IPS-20b (cell line): ENCODE measurements around the gene EIF5AL1.

Experiments
- H3K27ac ChIP-seq: one replicate; pipeline ENCODE4 v1.5.1; 2013; ENCODE audit warnings: low read length
- H3K27me3 ChIP-seq: 2 replicates; pipeline ENCODE4 v1.6.1; 2013; ENCODE audit warnings: mild to moderate bottlenecking, low read length, inconsistent platforms; ENCODE audit not compliant: insufficient read depth
- H3K36me3 ChIP-seq: 2 replicates; pipeline ENCODE4 v1.6.1; 2013; ENCODE audit warnings: low read depth, mild to moderate bottlenecking, inconsistent platforms, low read length, moderate library complexity; ENCODE audit not compliant: insufficient read depth
- H3K4me1 ChIP-seq: 2 replicates; pipeline ENCODE4 v1.6.1; 2013; ENCODE audit warnings: mild to moderate bottlenecking, control low read depth, inconsistent platforms, low read length, moderate library complexity; ENCODE audit not compliant: insufficient read depth
- H3K4me3 ChIP-seq: 2 replicates; pipeline ENCODE4 v1.5.1; 2013; ENCODE audit warnings: mild to moderate bottlenecking, low read length, inconsistent platforms
- H3K9ac ChIP-seq: 2 replicates; pipeline ENCODE4 v1.6.1; 2013; ENCODE audit warnings: low read depth, mild to moderate bottlenecking, inconsistent platforms, low read length, moderate library complexity
- H3K9me3 ChIP-seq: 2 replicates; pipeline ENCODE4 v1.6.1; 2013; ENCODE audit warnings: mild to moderate bottlenecking, low read depth, low read length, inconsistent platforms; ENCODE audit not compliant: insufficient read depth

Gene EIF5AL1

GRCh38 chr10:79488870-79489269 is 23.5 kb upstream of the EIF5AL1 start:
- Histone ChIP-seq H3K27me3 (peaks cover 8% of the 10 kb centered on the region; the same call in 1 of the 2 replicates), H3K9me3 (no peaks in the 10 kb centered on the region), H3K9ac (no peak overlapping the region), H3K27ac (no peak overlapping the region), H3K36me3 (no peaks in the 10 kb centered on the region), H3K4me3 (no peak overlapping the region), H3K4me1 (peaks cover 4% of the 10 kb centered on the region; the same call in 1 of the 2 replicates)

DNA sequence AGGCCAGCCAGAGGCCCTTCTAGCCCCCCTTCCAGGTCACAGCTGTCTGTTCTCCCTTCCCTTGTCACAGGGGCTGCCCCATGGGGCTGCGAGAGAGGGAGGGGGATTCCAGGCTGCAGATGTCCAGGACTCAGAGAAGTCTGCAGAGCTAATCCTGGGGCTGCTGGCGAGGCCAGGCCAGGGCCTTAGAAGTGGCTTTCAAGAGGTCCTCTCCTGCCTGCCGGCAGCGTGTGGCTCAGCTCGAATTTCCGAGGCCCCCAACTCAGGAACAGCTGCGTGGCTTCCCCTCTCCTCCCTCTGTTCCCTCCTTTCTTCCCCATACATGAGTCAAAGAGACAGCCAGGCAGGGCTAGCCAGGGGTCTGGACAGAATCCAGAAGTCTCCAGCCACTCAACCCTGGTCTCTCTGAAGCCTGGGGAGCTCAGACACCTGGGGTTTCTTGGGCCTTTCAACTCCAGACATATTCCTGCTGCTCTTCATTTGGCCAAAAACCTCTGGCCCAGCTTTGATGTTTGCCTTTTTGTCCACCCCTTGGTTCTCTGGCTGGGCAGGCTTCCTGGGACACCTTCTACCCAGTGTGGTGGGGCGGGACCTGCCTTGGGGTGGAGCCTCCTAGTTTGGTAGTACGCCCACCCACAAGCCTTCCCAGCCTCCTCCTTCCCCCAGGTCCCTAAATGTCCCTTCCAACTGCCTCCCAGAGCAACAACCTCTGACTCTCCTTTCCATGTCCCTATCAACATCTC is 21.8 kb upstream of the EIF5AL1 start:
- Histone ChIP-seq H3K27ac (no peak overlapping the region), H3K9ac (no peak overlapping the region), H3K9me3 (no peaks in the 10 kb centered on the region), H3K4me3 (no peak overlapping the region), H3K36me3 (no peaks in the 10 kb centered on the region), H3K4me1 (peaks cover 4% of the 10 kb centered on the region; the same call in 1 of the 2 replicates), H3K27me3 (peaks cover 8% of the 10 kb centered on the region; the same call in 1 of the 2 replicates)

DNA sequence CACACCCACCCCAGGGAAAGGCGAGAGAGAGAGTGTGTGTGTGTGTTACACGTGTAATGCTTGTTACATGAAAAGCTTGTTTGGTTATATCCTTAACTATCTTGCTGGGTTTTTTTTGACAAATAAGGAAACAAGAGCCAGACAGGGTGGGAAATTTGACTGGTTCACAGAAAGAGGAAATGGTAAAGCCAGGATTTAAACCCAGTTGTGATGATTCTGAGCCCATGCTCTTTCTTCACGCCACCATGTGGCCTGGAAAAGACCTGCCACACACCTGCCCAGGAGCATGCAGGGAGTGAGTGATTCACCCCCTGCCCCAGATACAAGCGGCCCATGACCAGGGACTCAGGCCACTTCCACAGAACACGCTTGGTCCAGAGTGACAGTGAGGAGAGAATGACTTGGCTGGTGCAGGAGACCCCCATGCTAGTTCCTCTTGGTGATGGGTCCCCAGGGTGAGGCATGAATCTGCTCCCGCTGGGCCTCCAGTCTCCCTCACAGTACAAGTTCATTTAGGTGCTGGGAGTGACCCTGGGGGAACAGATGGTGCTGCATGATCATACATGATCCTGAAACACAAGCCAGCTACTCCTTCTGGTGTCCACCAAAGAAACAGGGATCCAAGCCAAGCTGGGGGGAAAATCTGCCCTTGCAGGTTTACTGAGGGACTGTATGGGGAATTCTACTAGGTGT is 21.0 kb upstream of the EIF5AL1 start:
- Histone ChIP-seq H3K4me3 (no peak overlapping the region), H3K27ac (no peak overlapping the region), H3K27me3 (peaks cover 8% of the 10 kb centered on the region; the same call in 1 of the 2 replicates), H3K9me3 (no peaks in the 10 kb centered on the region), H3K4me1 (peaks cover 4% of the 10 kb centered on the region; the same call in 1 of the 2 replicates), H3K9ac (no peak overlapping the region), H3K36me3 (no peaks in the 10 kb centered on the region)

- Histone ChIP-seq H3K9ac (no peak overlapping the region), H3K27ac (no peak overlapping the region), H3K4me1 (peaks cover 4% of the 10 kb centered on the region; the same call in 1 of the 2 replicates), H3K36me3 (no peaks in the 10 kb centered on the region), H3K27me3 (no peaks in the 10 kb centered on the region; the same call in 1 of the 2 replicates), H3K4me3 (no peak overlapping the region), H3K9me3 (no peaks in the 10 kb centered on the region)
Observed at GRCh38 chr10:79492256-79492655, 20.1 kb upstream of the EIF5AL1 start.

DNA sequence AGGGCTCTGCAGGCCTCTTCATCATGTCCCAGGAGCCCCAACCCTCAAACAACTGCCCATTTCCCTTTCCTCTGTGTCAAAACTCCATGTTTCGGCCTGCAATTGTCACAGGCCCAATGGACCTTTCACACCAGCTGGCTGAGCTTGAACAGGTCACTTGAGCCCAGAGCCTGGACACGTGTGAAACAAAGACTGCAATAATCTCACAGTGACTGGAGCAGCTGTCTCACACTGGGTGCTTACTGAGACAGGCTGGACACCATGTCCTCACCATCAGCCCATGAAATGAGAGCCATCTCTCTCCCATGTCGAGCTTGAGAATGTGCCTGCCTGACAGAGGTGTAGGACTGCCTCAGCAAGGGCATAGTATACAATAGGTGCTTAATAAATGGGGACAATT is 19.5 kb upstream of the EIF5AL1 start:
- Histone ChIP-seq H3K27ac (no peak overlapping the region), H3K36me3 (no peaks in the 10 kb centered on the region), H3K4me3 (no peak overlapping the region), H3K4me1 (peaks cover 3% of the 10 kb centered on the region; the same call in 1 of the 2 replicates), H3K9ac (no peak overlapping the region), H3K9me3 (no peaks in the 10 kb centered on the region), H3K27me3 (no peaks in the 10 kb centered on the region; the same call in 1 of the 2 replicates)

DNA sequence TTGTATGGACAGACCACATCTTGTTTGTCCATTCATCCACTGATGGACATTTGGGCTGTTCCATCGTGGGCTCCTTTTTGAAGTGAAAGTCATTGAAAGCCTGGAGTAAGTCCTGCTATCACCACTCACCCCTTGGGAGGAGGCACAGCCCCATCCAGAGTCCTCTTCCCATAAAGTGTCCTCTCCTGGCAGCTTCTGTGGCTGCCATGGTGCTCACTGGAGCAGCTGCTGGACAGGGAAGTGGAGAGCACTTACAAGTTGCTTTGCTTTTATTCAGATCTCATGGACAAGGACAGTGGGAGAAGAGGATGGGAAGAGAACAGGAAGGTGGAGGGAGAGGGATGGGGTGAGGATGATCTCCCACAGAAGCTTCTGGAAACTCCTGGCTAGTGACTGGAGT is 18.5 kb upstream of the EIF5AL1 start:
- no peak overlapping the region for H3K9ac ChIP-seq
- no peaks in the 10 kb centered on the region for H3K36me3 ChIP-seq
- H3K27ac ChIP-seq = no peak overlapping the region
- no peaks in the 10 kb centered on the region; the same call in 1 of the 2 replicates for H3K27me3 ChIP-seq
- no peaks in the 10 kb centered on the region for H3K4me1 ChIP-seq
- no peaks in the 10 kb centered on the region for H3K9me3 ChIP-seq
- no peak overlapping the region for H3K4me3 ChIP-seq

- Histone ChIP-seq H3K4me1 (no peaks in the 10 kb centered on the region), H3K9ac (no peak overlapping the region), H3K27ac (no peak overlapping the region), H3K27me3 (no peaks in the 10 kb centered on the region; the same call in 1 of the 2 replicates), H3K9me3 (no peaks in the 10 kb centered on the region), H3K36me3 (no peaks in the 10 kb centered on the region), H3K4me3 (no peak overlapping the region)
Observed at GRCh38 chr10:79494871-79495705, 17.2 kb upstream of the EIF5AL1 start.

- no peaks in the 10 kb centered on the region; the same call in 1 of the 2 replicates for H3K27me3 ChIP-seq
Observed at GRCh38 chr10:79495791-79496190, 16.5 kb upstream of the EIF5AL1 start.

GRCh38 chr10:79496896-79497295 is 15.4 kb upstream of the EIF5AL1 start:
- Histone ChIP-seq H3K27me3 (no peaks in the 10 kb centered on the region; the same call in 1 of the 2 replicates), H3K36me3 (no peaks in the 10 kb centered on the region), H3K4me1 (no peaks in the 10 kb centered on the region), H3K4me3 (no peak overlapping the region), H3K27ac (no peak overlapping the region), H3K9me3 (no peaks in the 10 kb centered on the region), H3K9ac (no peak overlapping the region)

More at GRCh38 chr10:79495791-79496190, 16.5 kb upstream of the EIF5AL1 start:
- H3K9ac ChIP-seq = no peak overlapping the region
- no peak overlapping the region for H3K4me3 ChIP-seq
- no peaks in the 10 kb centered on the region for H3K36me3 ChIP-seq
- no peaks in the 10 kb centered on the region for H3K9me3 ChIP-seq
- H3K27ac ChIP-seq = no peak overlapping the region
- H3K4me1 ChIP-seq = no peaks in the 10 kb centered on the region

GRCh38 chr10:79498291-79498829 is 14.0 kb upstream of the EIF5AL1 start:
- Histone ChIP-seq H3K4me1 (no peaks in the 10 kb centered on the region), H3K36me3 (no peaks in the 10 kb centered on the region), H3K9me3 (no peaks in the 10 kb centered on the region), H3K27ac (no peak overlapping the region), H3K9ac (no peak overlapping the region), H3K4me3 (no peak overlapping the region), H3K27me3 (peaks cover 8% of the 10 kb centered on the region)
